Natural killer cell (primary cell): ENCODE results near the gene NLN. TPM values are rescaled to one million over a fixed set of nuclear protein-coding genes. Genes with fewer than 3 reads are reported as not detected.

Experiments used
- ATAC-seq, 3 donors: fragments of 150-1000 bp in 2 of 3; fragments of 200-7000 bp in 1 of 3; cut with Tn5 transposase; 1 replicate in 1 of 3; 2 replicates in 2 of 3; pipeline ENCODE4 v1.10.0; 2021; ENCODE audit warnings: mild to moderate bottlenecking in 2 of 3, moderate library complexity in 2 of 3
- DNase-seq, 2 donors: peaks; one replicate each; pipeline versions ENCODE4 v3.0.0 to v3.0.0-alpha.2; 2013 to 2021; ENCODE audit warnings: mixed read lengths in 1 of 2
- H3K27ac ChIP-seq: one replicate; pipeline ENCODE4 v1.5.1; 2013; ENCODE audit warnings: mild to moderate bottlenecking, low read length
- H3K27me3 ChIP-seq: one replicate; pipeline ENCODE4 v1.6.1; 2013; ENCODE audit warnings: low read length; ENCODE audit not compliant: control insufficient read depth, insufficient read depth
- H3K36me3 ChIP-seq: one replicate; pipeline ENCODE4 v1.6.1; 2013; ENCODE audit warnings: low read length; ENCODE audit not compliant: control insufficient read depth, insufficient read depth
- H3K4me1 ChIP-seq: one replicate; pipeline ENCODE4 v1.6.1; 2013; ENCODE audit warnings: low read length; ENCODE audit not compliant: control insufficient read depth, insufficient read depth
- H3K4me3 ChIP-seq: one replicate; pipeline ENCODE4 v1.5.1; 2013; ENCODE audit warnings: low read length
- H3K9me3 ChIP-seq: one replicate; pipeline ENCODE4 v1.6.1; 2013; ENCODE audit warnings: low read length; ENCODE audit not compliant: control insufficient read depth, insufficient read depth
- H3K27ac Mint-ChIP-seq, 2 donors: one replicate each; pipeline ENCODE4 v1.8.0; 2022; ENCODE audit warnings: mild to moderate bottlenecking in 2 of 2, mixed read lengths in 2 of 2, moderate library complexity in 1 of 2
- H3K27me3 Mint-ChIP-seq, 2 donors: one replicate each; pipeline ENCODE4 v1.8.0; 2022; ENCODE audit warnings: low read depth in 2 of 2, mixed read lengths in 2 of 2
- H3K36me3 Mint-ChIP-seq: one replicate; pipeline ENCODE4 v1.8.0; 2022; ENCODE audit warnings: mixed read lengths
- H3K4me1 Mint-ChIP-seq, 2 donors: one replicate each; pipeline ENCODE4 v1.8.0; 2022; ENCODE audit warnings: mixed read lengths in 2 of 2
- H3K4me3 Mint-ChIP-seq: one replicate; pipeline ENCODE4 v1.8.0; 2022; ENCODE audit warnings: mild to moderate bottlenecking, moderate library complexity, mixed read lengths
- H3K9me3 Mint-ChIP-seq, 2 donors: one replicate each; pipeline ENCODE4 v1.8.0; 2022; ENCODE audit warnings: mixed read lengths in 2 of 2
- CTCF ChIP-seq: fragments of 200-600 bp; IDR thresholded peaks from one replicate; pipeline ENCODE4 v1.8.0; 2022; ENCODE audit warnings: antibody characterized with exemption
- WGBS: methylation state at CpG from one replicate; pipeline ENCODE4 v1.1.7; 2013; ENCODE audit warnings: missing lambda C conversion rate; ENCODE audit not compliant: insufficient coverage; 5-methylcytosine and 5-hydroxymethylcytosine counted together
- intact Hi-C: fragments of 100-400 bp; cut with micrococcal nuclease; formaldehyde crosslinking; loops from one replicate; pipeline ENCODE4 v1.14.2; 2022
- total RNA-seq, 4 donors: library from RNA; stranded (reverse); fragments of 120-200 nt in 1 of 4; gene quantifications; one replicate each; pipeline versions ENCODE4 v1.2.3 to v1.2.4, GENCODE V29; 2013 to 2022

NLN gene
- total RNA-seq, 3 donors from 2014 or later (not counting 1 experiment from before 2014, with no cell fraction given), result 0.86 to 2.0 (median 1.3) TPM

- Mint-ChIP-seq H3K27ac (no peak overlapping the region), H3K4me3 (no peak overlapping the region), H3K9me3 (no peaks in the 10 kb centered on the region), H3K4me1 (no peaks in the 10 kb centered on the region), H3K36me3 (no peaks in the 10 kb centered on the region), H3K27me3 (no peaks in the 10 kb centered on the region)
- H3K9me3 ChIP-seq, result no peaks in the 10 kb centered on the region
- H3K27ac ChIP-seq, result no peak overlapping the region
- no peak for TF ChIP-seq CTCF
- WGBS, result 97% methylated on average over 3 of the region's 3 CpGs
- no peaks in the 10 kb centered on the region for H3K27me3 ChIP-seq
- H3K4me1 ChIP-seq, result no peaks in the 10 kb centered on the region
- ATAC-seq (no peak), DNase-seq (no peak)
- peaks cover 23% of the 10 kb centered on the region for H3K36me3 ChIP-seq
- intact Hi-C loops, result no loop called here
- no peak overlapping the region for H3K4me3 ChIP-seq
These were observed 39.9 kb upstream of the NLN start for GRCh38 chr5:65682148-65682547.

DNA sequence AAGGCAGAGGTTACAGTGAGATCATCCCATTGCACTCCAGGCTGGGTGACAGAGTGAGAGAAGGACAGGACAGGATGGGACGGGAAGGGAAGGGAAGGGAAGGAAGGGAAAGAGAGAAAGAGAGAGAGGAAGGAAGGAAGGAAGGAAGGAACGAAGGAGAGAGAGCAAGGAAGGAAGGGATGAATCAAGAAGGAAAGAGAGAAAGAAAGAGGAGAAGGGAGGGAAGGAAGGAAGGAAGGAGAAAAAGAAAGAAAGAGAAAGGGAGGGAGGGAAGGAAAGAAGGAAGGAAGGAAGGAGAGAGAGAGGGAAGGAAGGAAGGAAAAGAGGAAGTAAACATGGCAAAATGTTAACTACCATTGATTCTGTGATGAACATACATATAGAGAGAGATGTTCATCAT, 28.9 kb upstream of the NLN start:
- H3K27me3 Mint-ChIP-seq, result no peaks in the 10 kb centered on the region
- no peak for TF ChIP-seq CTCF
- H3K36me3 Mint-ChIP-seq, result peaks cover under 1% of the 10 kb centered on the region
- no peaks in the 10 kb centered on the region for H3K4me1 Mint-ChIP-seq
- Histone ChIP-seq H3K36me3 (peaks cover 21% of the 10 kb centered on the region), H3K9me3 (no peaks in the 10 kb centered on the region), H3K27me3 (no peaks in the 10 kb centered on the region), H3K4me3 (no peak overlapping the region), H3K4me1 (no peaks in the 10 kb centered on the region), H3K27ac (no peak overlapping the region)
- intact Hi-C loops, result no loop called here
- no peak overlapping the region for H3K27ac Mint-ChIP-seq
- H3K4me3 Mint-ChIP-seq, result no peak overlapping the region
- ATAC-seq (no peak), DNase-seq (no peak)
- WGBS, result 98% methylated on average over 2 of the region's 2 CpGs
- H3K9me3 Mint-ChIP-seq, result no peaks in the 10 kb centered on the region

DNA sequence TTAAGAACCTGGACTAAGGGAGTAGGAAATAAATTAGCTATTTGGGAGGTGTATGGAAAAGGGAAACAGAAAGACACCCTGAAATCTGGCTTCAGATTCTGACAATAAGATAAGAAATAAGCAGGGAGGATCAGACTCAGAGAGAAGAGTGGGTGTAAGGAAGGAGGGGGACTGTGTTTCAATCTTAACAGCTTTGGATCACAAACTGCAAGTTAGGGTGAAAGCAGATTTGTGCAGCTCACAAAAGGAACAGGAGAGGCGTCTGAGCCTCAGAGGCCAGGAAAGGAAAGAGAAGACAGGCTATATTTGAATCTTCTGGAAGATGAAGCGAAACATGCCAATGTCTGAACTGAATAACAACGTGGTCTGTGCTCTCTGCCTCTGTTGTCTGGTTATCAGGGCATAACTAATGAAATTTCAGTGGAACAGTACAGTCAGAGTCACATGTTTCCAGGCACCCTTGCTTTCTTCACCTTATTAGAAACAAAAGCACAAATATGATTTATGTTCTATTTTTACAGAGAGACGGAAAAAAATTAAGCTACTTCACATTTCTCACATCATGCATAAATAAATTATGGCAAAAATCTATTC, 26.7 kb upstream of the NLN start:
- Histone ChIP-seq H3K27me3 (no peaks in the 10 kb centered on the region), H3K36me3 (peaks cover 19% of the 10 kb centered on the region)
- intact Hi-C loops, result no loop called here

More for the DNA sequence above, 26.7 kb upstream of the NLN start:
- DNase-seq, result no peak
- no peaks in the 10 kb centered on the region for H3K9me3 Mint-ChIP-seq
- WGBS, result 77% methylated on average over 4 of the region's 4 CpGs
- no peaks in the 10 kb centered on the region for H3K27me3 Mint-ChIP-seq
- TF ChIP-seq CTCF, result no peak
- no peaks in the 10 kb centered on the region for H3K4me1 Mint-ChIP-seq
- Histone ChIP-seq H3K4me1 (no peaks in the 10 kb centered on the region), H3K9me3 (no peaks in the 10 kb centered on the region), H3K4me3 (no peak overlapping the region), H3K27ac (no peak overlapping the region)
- ATAC-seq, result no peak
- no peak overlapping the region for H3K27ac Mint-ChIP-seq
- H3K4me3 Mint-ChIP-seq, result no peak overlapping the region
- H3K36me3 Mint-ChIP-seq, result peaks cover 9% of the 10 kb centered on the region
